PC-9 (cell line): ENCODE data around the gene EWSR1.

ENCODE experiments used
- EZH2 ChIP-seq: fragments of 200-600 bp; sonication (generic); IDR thresholded peaks from 2 replicates; pipeline ENCODE4 v1.8.0; 2017; ENCODE audit warnings: antibody characterized with exemption, low read depth
- TF ChIP-seq, protein P1 (sequence below): fragments of 200-600 bp; sonication (generic); conservative IDR thresholded peaks from 2 replicates; pipeline ENCODE4 v1.6.1; 2017; ENCODE audit warnings: mixed run types, antibody characterized with exemption, mild to moderate bottlenecking, moderate library complexity

DNA sequence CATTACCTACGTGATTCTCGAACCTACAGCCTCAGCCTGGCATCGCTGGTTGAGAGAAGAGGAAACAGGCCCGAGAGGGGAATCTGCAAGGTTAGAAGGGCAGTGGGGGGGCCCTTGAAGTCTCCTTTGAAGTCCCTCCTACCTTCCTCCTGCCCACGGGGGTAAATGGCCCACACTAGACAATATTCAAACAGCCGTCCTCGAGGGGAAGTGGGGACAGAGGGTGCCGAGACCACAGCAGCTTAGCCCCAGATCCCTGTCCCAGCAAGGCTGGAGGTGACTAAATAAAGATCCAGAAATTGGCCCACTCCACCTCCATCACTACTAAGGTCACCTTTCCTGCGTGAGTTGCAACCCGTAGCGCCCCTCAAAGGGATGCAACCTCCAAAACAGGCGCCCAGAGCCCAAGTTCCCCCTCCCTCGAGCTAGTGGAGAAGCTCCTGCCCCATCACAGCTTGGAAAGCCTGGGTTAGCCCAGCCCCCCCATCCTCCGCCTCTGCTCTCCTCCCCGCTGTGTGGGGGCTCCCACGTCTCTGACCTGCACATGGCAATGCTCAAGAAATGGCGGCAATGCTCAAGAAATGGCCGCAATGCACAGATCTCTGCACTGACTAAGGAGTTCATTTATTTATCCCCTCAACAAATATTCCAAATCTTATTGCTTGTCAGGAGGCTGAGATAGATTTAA lies 48.2 kb downstream of the EWSR1 start:
- TF ChIP-seq, protein P1, sequence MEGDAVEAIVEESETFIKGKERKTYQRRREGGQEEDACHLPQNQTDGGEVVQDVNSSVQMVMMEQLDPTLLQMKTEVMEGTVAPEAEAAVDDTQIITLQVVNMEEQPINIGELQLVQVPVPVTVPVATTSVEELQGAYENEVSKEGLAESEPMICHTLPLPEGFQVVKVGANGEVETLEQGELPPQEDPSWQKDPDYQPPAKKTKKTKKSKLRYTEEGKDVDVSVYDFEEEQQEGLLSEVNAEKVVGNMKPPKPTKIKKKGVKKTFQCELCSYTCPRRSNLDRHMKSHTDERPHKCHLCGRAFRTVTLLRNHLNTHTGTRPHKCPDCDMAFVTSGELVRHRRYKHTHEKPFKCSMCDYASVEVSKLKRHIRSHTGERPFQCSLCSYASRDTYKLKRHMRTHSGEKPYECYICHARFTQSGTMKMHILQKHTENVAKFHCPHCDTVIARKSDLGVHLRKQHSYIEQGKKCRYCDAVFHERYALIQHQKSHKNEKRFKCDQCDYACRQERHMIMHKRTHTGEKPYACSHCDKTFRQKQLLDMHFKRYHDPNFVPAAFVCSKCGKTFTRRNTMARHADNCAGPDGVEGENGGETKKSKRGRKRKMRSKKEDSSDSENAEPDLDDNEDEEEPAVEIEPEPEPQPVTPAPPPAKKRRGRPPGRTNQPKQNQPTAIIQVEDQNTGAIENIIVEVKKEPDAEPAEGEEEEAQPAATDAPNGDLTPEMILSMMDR: no peak
- no peak for TF ChIP-seq EZH2
